Measurements from ENCODE around the gene JCAD.

The JCAD gene

DNA sequence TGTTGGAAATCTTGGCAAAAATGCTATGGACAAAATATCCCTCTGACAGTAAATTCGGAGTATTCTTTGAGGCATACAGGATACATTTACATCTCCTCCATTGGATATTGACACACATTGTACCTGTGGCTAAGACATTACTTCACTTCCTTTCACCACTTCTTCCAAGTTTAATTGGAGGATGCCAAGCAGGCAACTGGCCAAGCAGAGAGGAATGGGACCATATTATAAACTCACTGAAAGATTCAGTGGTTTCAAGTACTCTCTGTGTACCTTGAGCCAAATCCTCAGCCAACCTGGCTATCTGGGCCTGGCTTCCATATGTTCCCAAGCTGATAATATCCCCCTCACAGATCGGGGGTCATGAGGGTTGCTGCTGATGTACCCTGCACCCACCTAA lies 14.7 kb upstream of the JCAD start:
- no peak for DNase-seq (ENCODE audit: low read depth)

DNA sequence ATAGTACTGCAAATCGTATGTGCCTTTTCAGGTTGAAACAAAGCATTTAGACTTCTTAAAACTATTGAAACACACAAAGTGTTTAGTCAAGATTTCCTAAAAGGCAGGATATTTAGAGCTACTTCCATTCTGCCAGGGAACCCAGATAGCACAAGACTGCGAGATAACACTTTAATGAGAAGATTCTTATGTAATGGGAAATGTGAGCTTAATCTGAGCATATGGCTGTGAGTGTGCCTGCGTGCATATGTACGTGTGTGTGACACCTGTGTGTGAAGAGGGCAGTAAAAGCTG lies 14.3 kb upstream of the JCAD start:
- no peak for DNase-seq (ENCODE audit: low read depth)

DNA sequence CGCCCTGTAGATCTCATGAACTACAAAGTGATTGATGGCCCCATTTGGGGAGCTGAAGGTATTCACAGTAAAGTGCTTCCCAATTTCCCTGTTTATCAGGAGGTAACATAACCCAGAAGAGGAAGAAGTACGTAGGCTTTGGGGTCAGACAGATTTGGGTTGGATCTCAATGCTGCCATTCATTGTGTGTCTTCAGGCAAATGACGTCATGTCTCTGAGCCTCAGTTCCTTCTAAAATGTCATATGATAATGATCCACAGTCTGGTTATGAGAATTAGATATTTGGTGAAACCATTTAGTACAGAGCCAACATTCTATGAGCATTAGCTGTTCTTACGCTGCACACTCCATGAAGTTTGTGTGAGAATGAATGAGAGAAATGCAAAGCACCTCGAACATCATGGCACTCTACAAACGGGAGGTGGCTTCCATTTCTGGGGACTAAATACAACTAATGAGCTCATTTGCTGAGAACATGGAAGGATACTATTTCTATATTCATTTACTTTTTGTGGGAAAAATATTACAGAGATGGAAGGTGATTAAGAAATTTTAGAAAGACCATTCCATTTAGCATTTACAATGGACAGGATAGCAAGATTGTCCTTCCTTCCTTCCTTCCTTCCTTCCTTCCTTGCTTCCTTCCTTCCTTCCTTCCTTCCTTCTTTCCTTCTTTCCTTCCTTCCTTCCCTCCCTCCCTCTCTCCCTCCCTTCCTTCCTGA lies 13.8 kb upstream of the JCAD start:
- no peak for DNase-seq (ENCODE audit: low read depth)

DNA sequence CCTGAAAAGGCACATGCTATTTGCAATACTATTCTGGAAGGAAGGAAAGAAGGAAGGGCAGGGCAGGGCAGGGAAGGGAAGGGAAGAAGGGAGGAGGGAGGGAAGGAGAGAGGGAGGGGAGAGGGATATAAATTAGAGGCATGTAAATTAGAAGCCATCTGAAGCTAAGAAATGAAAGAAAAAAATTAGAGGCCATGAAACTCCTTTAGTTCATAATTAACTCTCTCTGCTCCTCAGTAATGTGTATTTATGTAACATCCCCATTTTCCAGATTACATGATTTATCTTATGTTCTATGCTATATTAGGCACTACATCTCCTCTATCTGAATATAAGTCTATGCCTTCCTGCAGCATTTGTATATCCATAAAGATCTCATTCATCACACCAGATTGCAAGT lies 12.7 kb upstream of the JCAD start:
- no peak for DNase-seq (ENCODE audit: low read depth)

DNA sequence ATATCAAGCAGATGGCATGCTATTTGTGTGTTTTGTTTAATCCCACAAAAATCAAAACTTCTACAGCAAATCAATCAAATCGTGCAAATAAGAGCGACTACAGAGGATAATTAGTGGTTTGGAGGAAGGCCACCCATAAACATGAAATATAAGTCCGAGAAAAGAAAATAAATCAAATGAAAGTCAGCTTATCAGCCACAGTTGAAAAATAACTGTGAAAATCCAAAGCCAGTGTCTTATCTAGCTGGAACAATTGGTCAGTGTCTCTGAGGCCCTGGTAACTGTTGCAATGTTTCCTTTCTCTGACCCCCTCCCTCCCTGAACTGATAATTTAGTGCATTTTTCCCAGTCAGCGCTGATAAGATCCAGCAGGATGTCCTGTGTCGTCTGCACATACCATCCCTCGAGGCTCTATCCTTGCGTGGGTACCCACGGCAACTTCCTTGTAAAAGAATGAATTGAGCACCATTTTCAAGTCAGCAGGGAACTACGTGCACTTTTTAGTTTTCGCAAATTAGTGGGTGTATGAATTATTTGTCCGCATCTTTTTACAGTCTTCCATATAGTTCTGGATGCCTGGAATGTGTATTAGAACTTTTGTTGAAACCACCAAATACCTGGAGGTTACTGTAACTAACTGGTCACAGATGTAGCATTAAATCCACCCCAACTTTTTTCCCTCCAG lies 10.8 kb upstream of the JCAD start:
- no peak for DNase-seq (ENCODE audit: low read depth)

DNA sequence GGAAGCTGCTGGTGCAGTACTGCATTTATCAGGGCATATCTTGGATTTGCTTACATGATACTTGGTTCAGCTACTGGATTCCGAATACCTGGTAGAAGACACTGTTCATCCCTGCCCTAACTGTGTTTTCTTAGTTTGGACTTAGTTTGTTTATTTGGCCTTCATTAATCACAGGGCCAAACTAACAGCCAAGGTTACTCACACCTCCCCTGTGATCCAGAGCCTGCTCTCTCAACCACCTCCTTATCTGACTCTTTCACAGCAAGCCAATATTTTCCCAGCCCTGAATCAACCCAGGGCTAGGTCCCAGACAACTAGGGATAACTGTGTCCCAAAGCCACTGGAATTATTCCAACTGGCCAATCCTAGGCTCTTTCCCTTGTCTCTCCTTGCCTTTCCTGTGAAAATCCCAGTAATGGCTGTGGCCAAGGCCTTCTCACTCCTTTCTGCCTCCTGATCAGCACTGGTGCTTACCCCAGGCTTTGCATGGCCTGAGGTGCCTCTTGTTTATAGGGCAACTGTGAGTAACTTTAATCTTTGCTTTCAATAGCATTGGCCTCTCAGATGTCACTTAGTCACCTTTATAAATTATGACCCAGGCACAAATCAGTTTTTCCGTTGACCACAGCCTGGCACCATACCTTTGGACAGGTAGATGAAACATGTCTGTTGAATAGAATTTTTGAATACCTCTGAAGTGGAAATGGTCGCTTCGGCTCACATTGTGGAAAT lies 9.3 kb upstream of the JCAD start:
- no peak for DNase-seq (ENCODE audit: low read depth)

DNA sequence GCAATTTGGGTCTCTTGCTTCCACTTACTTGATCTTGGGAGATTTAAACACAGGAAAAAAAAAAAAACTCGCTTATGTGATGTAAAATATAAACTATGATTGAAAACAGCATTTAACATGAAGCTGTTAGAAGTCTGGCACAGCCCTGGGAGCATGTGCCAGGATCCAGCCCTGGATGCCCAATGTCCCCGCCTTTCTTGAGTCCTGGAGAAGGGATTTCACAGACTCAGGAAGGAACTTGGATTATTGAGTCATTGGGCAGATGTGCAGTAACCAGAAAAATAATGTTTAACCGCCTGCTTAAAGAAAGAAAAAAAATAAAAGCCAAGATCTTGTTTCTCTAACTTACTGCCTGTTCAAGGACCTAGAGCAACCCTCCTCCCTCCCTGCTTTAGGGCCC lies 3.7 kb upstream of the JCAD start:
- DNase-seq (ENCODE audit: low read depth), result peak; percentile 76

DNA sequence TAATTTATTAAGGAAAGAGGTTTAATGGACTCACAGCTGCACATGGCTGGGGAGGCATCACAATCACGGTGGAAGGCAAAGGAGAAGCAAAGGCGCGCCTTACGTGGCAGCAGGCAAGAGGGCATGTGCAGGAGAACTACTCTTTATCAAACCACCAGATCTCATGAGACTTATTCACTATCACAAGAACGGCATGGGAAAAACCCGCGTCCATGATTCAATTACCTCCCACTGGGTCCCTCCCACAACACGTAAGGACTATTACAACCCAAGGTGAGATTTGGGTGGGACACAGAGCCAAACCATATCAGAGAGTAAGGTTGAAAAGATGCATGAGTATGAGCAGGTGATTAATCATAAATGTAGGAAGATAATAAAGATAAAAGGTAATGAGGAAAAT lies 3.2 kb upstream of the JCAD start:
- DNase-seq (ENCODE audit: low read depth), result no peak

DNA sequence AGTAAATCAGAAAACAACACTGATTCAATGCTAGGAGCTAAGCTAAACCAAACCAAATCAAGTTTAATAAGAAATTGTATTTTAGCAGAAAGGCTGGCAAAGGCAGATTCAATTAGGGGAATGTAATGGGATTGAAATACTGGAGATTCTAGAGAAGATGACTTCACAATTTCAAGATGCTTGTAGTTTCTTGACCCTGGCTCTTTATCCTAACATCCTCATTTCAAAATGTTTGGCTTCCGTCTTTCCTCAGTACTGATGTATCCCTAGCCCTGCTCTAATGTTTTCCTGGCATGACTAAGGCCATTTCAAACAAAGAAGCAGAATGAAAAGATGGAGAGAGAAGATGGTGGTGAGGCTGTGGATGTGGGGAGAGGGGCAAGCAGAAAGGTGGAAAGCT lies 2.7 kb upstream of the JCAD start:
- peak; percentile 95 for DNase-seq (ENCODE audit: low read depth)

DNA sequence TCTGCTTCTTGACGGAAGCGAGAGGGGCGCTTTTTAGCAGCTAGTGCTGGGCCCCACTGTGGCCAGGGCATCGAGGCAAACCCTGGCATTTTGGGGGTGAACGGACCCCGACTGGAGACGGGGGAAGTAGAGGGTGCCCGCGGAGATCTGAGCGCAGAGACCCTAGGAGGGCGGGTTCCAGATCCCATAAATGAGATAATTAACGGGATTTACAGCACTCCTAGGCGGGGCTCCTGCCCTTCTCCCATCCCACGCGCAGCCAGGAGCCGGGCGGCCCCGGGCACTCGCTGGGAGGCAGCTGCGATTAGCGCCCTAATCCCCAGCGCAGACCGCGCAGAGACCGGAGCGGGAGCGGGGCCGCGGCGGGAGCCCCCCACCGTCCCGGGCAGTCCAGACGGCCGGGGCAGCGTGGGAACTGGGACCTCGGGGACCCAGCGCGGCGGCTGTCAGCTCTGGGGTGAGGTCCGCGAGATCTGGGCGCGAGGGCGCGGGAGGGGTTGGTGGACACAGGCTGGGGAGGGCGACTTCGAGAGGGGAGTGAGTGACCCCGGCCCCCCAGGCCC lies 735 bp downstream of the JCAD start:
- DNase-seq (ENCODE audit: low read depth), result no peak

DNA sequence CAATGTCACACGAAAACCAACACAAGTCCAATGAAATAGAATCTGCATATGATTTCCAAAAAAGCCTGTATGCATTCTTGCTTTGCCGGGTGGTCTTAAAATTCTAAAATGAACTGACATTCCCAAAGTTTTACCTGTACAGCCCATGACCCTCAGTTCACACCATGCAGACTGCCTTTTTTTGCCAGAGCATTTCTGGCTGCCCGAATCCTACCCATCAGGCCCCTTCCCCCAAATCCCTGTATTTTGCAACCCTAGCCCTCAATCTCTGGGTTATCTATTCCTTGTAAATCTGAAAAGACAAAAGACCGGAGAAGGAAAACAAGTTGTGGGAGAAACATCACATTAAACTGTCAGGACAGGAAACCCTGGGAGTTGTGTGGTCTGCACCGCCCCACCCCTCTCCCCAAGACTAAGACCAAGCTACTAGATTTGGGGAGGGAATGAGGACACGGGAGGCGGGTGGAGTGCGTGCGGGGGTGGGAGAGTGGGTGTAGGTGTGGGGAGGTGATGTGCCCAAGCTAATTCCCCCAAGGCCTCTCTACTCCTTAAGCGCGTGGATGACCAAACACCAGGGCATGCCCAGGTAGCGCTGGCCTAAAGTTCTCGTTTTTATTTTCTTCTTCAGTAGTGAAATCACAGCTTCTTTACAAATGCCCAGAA lies 1.4 kb downstream of the JCAD start:
- DNase-seq (ENCODE audit: low read depth), result no peak

DNA sequence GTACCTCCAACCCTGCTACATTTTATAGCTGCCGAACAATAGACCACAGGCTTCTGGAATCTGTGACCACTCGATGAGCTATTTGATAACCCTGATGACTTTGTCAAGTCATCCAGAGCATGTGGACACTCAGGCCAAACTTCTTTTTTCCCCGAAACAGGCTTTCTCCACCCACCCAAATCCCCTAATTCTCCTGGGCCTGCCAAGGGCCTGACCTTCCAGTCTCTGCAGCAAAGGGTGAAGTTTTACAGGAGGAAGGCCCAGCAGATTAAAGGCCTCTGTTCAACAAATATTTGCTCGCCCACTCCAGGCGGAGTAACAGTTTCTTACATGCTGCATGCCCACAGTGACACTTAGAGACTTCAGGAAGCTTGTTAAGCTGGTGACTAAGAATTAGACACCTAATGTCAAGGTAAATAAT lies 2.0 kb downstream of the JCAD start:
- no peak for DNase-seq (ENCODE audit: low read depth)

DNA sequence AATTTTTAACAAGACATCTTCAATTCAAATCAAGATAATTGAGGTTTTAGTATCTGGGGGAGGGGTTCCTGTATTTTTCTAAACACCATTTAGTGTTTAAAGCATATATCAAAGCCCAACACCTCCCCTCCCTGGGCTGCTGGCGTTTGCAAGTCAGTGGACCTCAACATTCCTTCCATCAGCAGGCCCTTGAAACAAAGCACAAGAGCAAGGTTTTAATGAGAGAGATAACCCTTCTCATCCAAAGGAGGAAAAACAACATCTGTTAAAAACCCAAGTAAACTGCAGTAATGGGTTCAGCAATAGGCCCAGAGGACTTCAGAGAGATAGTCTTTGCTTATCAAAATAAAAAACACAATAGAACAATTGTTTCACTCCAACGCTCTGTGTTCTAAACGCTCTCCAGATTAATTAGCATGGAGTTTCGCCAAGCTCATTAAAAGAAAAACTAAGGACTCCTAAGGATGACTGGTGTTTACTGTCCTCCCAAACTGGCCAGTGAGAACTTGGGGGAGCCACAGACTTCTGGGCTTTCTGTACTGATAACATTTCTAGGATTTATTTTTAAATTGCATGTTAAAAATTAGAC lies 2.5 kb downstream of the JCAD start:
- no peak for DNase-seq (ENCODE audit: low read depth)

DNA sequence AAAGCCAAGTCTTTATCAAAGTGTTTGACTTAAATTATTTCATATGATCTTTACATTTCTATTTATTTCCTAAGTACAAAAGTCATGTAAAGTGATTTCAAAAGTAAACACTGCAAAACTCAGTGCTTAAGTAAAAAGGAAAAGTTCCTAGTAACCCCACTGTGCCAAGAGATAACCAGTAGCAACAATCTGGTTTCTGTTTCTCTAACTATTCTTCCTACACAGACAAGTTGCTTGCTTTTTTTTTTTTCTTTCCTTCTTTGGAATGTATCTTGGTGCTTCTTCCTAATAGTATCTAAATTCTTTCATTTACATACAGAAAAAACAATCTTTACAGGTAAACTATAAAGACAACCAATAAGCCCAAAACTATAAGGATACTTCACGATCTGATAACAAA lies 3.1 kb downstream of the JCAD start:
- no peak for DNase-seq (ENCODE audit: low read depth)

DNA sequence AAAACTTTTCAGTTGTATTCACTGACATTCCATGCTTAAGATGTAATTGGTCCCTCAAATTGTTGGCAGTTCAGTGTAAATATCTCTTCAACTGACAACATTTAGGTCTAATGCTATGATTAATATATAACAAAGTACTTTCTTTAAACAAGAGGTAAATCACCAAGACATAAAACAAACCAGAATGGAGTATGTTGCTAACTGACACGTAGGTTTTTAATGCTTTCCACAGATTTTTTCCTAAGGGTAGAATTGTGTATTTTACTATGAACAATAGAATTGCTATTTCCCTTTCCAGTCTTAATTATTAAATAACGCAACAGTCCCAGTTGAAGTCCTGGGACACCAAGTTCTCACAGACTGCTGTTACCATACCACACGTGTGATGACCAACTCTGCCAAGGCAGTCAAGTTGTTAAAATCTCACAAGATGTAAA lies 4.1 kb downstream of the JCAD start:
- peak; percentile 67 for DNase-seq (ENCODE audit: low read depth)

DNA sequence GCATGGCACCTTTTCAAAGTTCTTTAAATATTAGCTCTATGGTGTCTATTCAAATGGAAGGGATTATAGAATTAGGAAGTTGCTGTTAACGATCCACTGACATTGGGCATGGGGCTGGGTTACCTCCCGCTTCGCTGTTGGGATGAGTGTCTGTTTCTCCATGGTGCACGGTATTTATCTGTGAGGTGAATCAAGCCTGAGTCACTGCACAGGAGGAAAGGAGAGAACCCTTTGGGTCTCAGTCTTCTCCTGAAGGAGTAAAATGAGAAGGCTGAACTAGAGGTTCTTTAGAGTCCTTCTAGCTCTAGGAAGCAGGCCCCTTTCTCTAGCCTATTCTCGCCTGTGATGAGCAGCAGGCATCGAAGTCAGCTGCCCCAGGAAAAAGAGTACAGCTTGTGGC lies 7.3 kb downstream of the JCAD start:
- DNase-seq (ENCODE audit: low read depth), result no peak

DNA sequence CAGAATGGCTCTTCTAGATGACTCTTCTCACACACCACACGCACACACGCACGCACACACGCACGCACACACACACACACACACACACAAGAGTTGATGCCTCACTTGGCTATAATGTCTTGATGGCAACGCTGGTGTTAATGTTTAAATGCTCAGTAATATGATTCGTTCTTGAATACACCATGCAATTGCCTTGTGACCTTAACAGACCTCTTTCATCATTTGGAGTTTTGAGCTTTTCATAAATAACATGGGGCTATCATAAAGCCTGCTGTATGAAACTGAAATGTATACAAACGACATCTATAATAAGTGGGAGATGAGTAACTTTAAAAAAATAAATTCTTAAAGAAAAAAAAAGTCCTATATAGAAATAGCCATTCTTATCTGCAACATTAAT lies 8.2 kb downstream of the JCAD start:
- DNase-seq (ENCODE audit: low read depth), result no peak

DNA sequence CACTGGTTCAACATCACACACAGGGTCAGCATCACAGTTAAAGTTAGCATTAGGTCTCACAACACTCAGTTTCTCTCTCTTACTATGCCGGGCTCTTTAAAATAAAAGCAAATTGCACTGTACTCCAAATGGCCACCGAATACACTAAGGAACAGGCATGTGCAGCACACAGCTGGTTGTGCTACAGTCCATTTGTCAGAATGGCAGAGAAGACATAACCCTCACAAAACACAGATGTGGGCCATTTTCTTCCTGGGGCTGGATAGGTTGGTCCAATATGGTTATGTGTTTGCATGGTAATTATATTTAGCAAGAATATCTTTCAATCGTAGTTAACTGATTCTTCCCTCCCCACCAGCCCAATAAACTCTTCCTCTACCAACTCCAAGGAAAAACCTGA lies 9.0 kb downstream of the JCAD start:
- DNase-seq (ENCODE audit: low read depth), result no peak

DNA sequence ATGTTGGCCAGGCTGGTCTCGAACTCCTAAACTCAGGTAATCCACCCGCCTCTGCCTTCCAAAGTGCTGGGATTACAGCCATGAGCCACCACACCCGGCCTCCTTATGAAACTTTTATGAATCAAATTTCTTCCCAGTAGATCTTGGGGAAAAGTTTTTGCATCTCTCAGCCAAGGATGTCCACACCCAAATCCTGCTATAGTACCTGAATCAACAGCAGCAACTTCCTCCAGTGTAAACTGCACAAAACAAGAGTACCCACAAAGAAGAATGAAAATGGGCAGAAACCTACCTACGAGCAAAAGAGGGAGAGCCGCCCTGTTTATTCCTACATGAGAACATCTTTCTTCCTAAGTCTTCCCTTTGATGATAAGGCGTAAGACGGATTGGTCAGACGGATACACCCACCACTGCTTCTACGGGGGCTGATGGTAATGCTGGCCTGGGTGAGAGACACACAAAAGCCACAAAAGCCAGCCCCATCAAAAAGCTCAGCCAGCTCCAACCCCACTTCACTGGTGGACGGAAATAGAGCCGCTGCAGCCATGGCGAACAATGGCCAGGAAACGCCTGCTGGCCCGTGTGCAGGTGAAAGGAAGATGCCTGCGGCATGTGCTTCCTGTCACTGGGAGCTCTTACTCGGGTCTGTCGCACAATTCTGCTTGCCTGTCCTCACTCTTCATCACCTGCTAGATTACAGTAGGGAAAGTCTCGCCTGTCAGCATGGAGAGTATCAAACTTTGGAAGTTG lies 10.4 kb downstream of the JCAD start:
- DNase-seq (ENCODE audit: low read depth), result no peak

DNA sequence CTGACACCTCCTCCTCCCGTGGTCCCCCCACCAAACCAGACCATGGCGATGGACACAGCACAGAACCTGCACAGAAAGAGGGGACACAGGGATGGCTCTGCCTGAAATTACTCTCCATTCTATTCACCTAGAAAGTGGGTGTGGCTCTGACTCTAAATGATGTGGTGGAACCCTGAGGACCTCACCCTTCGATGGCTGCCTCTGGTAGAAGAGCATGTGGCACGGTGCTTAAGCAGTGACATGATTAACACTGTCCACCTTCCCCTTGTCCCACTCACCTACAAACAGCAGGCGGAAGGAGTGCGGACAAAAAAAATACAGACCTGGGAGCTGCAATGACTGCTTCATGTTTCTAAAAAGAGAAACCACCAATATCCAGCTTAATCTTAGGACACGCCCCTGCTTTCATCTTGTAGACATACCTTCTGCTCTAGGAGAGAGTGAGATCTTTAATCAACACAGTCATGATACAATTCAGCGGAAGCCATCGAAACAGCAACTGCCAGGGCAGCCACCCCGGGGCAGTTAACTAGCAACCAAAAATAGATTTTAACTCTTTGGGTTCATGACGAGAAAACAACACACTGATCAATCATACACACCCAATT lies 11.4 kb downstream of the JCAD start:
- no peak for DNase-seq (ENCODE audit: low read depth)

DNA sequence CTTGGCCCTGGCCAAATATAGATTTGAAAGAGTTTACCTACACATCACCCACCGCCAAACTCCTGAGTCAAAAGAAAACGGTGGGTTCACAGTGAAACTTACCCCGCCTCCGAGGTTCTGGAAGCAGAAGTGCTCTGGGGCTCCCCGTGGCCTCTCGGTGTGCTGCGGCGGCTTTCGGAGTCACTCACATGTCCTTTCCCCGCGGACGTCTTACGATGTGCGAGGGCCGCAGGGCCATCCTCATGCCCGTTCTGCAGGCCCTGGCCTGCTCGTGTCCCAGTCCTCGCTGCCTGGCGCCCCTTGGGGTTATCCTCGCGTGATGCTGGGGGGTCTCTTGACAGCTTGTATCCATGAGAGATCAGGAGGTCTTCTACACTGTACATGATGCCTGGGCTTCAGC lies 12.0 kb downstream of the JCAD start:
- no peak for DNase-seq (ENCODE audit: low read depth)
